GM18858 (cell line): ENCODE results near the gene MRNIP.

Source experiments
- ATAC-seq: cut with Tn5 transposase; IDR thresholded peaks from one replicate; pipeline ENCODE4 v1.9.1; 2021; ENCODE audit not compliant: unreplicated experiment

MRNIP gene

DNA sequence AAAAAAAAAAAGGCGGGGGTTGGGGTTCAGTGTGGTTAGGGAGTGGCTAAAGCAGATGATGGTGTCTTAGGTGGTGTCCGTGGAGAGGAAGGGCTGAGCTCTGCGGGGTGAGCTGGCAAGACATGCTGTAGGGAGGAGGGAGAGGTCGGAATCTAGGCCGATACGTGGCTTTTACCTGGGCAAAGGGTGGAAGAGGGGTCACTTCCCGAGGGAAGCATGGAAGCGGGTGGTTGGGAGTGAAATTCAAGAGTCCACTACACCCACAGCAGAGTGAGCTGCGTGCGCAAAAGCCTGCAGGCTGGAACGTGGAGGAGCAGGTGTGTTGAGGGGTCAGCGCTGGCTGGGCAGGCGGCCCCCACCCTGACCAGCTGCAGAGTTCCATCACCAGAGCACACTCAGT lies 31.3 kb upstream of the MRNIP start:
- no peak for ATAC-seq

DNA sequence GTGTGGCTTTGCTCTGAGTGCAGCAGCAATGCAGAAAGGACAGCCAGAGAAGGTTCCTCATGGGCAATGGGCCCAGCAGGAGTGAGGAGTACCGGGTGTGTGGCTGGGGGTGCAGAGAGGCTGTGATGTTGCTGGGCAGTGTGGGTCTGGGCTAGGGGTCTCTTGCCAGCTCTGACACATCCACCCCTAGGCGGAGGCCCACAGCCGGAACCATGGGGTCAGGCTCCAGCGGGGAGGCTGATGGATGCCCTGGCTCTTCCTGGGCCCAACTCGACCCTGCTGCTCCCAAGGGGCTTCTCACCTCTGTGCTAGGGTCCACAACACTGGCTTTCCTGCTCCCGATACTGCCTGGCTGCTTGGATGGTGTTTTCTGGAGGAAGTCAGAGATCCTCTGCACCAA lies 29.2 kb upstream of the MRNIP start:
- ATAC-seq = no peak

DNA sequence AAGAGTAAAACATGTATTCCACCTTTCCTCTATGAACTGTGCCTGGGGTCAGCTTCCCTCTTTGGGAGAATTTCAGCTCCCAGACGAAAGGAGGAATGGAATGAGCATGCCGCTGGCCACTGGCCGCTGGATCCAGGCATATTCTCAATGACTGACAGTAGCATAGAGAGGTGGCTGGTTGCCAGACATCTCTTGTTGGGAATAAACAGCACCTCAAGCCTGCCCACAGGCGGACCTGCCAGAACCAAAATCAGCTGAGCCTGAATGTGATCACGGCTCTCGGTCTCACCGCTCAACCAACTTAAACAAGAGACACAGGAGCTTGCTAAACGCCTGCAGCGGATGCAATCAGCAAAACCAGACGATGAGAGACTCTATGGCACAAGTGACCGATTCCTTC lies 28.5 kb upstream of the MRNIP start:
- ATAC-seq = no peak

DNA sequence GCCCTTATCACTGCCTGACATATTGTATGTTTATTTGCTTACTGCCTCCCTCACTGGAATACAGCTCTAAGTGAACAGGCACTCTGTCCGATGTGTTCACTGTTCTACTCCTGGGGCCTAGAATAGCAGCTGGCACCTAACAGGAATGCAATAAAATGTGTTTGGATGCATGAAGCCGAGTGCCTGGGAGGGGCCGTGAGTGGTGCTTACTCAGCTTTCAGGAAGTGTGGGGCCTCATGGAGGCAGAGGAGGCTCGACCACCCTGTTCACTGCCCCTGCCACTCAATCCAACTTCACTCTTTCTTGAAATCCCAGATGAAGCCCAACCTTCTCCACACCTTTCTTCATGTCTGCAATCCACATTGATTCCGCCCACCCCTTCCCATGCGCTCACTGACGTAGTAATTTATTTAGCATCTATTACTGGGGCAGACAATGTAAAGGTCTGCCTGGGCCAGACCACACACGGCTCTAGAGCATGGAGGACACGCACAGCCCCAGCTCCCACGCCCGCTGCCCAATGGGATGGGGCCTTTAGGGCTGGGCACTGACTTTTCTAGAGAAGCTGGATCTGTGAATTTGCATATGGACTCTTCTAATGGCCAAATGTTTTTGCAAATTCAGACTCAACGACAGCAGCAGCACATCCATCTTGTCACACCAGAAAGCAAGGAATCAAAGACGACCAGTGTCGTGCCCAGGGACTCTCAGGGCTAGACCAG lies 27.7 kb upstream of the MRNIP start:
- ATAC-seq = no peak

DNA sequence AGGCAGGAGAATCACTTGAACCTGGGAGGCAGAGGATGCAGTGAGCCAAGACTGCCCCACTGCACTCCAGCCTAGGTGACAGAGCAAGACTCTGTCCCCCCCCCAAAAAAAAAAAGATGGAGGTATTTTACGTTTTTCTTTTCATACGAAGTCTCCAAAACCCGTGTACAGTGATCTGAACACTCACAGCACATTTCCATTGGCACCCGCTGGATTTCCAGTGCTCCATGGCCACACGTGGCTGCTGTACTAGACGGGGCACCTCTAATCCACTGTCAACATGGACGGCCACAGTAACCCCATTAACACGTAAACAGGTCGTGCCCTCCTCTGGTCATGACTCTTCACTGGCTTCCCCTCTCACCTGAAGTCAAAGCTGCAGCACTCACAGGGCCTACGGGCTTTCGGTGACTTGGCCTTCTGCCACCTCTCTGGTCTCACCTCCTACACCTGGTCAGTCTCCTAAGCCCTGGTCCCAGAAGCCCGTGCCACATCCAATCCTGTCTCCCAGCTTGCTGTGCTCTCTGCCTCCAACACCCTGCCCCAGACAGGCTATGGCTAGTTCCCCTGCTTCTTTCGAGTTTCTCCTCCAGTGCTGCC lies 27.0 kb upstream of the MRNIP start:
- ATAC-seq = no peak

DNA sequence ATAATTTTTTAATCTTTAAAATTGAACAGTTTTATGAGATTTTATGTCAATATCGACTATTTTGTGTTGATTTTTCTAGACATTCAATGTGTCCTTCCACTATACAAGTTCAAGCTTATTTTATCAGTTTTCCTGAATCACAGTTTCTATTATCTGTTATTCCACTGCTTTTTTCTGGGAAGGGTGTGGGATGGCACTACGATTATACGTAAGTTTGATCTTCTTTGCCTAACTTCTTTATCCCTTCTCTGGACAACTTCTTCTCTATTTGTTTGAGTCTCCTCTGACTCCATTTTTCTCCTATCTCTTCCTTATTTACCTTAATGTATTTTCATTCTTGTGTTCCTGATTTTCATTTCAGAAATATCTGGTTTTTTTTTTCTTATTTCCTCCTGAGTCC lies 24.5 kb upstream of the MRNIP start:
- ATAC-seq = no peak

DNA sequence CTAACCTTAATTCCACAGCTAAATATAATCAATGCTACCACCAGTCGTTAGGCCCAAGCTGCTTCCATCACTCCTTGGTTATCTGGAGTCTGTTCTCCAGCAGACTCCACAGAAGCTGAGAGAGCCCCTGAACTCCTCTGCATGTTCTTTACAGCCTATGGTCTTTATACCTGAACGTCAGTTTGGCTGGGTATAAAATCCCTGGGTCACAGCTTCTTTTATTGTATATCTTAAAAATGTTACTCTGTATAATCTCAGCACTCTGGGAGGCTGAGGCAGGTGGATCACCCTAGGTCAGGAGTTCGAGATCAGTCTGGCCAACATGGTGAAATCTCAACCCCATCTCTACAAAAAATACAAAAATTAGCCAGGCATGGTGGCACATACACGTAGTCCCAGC lies 23.7 kb upstream of the MRNIP start:
- ATAC-seq = no peak

DNA sequence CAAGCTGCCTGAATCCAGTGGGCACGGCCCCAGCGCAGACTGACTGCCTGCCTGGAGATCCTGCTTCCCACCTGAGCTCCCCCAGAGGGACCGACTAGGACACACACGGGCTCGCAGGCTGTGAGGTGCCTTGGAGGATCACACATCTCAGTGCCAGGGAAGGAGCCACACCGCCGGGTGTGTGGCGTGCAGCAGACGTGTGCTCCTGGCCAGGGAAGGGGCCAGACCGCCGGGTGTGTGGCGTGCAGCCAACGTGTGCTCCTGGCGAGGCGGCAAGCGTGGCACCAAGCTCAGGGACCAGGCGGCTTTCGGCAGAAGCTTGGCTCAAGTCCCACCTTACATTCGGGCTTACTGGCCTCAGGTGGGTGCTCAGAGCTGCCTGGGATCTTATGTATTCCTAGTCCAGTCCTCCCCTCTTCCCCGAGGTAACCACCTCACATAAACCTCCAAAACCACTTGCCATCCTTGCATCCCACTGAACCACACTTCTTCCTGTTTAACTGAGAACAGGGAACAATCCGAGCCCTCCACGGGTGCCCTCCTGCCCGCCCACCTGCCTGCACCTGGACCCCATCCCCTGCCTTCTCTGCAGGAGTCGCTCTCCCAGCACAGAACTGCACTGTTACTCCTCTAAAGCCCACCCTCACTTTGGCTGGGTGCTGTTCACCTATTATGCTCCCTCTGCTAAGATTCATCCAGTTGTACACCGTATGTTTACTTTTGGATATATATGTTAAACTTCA lies 22.4 kb upstream of the MRNIP start:
- no peak for ATAC-seq

DNA sequence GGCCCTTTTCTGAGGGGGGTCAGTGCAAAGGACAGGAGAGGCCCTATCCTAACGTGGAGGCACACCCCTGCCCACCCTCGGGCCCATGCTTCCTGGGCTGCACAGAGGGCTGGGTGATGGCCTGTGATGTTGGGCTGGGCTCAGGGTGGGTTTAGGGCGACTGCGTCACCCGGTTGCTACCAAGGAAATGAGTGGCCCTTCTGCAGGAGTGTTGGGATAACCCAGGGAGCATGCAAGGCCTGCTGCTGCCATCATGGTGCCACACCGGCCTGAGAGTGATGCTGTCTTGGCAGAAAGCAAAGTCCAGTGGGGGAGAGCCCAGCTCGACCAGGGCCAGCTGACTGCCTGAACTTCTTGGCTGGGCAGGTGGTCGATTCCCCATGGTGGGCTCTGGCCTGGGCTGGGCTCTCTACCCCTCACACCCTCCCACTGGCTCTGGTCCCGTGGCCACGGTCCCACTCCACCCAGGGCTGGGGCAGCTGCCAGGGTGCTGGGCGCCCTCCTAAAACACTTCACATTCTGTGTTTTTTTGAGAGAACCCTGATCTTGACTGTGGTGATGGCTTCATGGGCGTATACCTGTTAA lies 21.5 kb upstream of the MRNIP start:
- ATAC-seq = no peak

DNA sequence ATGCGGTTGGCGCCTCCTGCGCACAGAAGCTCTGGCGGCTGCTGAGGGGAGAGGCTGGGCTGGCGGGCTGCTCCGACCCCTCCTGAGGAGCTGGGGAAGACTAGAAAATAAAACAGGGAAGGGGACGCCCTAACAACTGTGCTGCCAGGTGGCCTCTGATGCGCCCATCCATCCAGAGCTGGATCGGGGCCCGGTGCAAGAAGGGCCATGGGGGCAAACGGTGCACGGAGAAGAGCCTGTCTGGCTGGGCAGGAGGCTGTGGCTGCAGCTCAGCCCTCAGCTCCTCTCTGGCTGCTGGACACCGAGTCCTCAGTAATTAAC lies 21.0 kb upstream of the MRNIP start:
- no peak for ATAC-seq

DNA sequence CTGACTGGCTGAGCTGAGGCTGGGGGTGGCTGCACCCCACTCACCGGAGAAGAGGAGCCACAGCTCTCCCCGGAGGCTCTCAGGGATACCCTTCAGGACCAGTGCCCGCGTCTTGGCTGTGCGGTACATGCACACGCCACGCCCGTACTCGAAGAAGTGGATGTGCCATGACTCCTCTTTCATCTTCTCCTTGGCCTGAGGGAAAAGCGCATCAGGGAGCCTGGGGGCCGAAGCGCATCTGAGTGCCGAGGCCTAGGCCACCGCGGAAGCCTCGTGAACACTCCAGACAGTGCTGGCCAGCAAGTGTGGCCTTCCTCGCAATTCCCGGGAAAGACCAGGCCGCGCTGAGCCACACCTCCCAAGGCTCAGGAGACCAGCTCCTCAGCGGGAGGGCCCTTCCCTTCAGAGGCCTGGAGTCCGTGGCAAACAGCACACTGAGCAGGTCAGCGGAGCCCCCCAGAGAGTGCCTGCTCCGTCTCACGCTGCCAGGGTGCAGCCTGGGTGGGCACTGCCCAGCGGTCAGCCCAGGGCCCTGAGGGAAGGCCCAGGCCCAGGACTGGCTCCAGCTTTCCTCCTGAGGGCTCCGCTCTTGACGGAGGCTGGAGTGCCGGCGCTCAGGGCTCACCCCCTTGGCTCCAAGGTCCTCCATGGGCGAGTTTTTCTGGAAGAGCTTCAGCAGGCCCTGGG lies 20.5 kb upstream of the MRNIP start:
- no peak for ATAC-seq

DNA sequence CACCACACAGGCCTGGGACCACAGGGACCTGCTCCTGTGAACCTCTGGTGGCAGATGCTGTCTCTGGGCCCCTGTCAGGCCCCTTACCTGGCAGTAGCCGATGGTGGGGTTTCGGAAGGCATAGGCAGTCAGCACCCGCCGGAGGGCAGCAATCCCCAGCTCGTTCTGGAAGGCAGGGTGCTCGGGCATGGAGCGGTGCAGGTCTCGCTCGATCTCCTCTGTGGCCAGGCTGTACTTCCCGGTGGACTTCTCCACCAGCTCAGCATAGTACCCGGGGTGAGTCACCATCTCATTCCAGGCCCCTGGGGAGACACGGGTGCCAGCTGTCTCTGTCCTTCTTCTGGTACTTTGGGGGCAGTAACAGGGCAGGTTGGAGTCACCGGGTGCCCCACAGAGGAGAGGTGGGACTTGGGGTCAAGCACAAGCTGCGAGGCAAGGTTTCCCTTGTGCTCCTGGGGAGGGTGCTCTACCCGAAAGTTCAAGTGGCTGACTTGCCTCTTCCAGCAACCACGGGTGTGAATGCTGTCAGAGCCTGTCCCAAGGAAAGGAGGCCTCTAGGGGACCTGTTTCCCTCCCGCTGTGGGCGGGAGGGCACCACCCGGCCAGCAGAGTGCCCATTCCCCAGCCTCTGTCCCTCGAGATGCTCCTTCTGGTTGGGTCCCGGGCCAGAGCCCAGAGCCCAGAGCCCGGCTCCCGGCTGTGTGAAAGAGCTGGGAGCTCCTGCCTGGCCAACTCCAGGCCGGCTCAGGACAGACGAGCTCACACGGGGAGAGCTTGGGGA lies 19.8 kb upstream of the MRNIP start:
- ATAC-seq = no peak

DNA sequence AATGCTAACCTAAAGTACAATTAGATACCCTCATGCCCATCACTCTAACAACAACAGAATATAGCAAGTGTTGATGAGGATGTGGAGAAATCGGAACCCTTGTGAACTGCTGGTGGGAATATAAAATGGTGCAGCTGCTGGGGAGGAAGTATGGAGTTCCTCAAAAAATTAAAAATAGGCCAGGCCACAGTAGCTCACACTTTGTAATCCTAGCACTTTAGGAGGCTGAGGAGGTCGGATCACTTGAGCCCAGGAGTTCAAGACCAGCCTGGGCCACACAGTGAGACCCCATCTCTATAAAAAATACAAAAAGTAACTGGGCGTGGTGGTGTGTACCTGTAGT lies 18.0 kb upstream of the MRNIP start:
- ATAC-seq = no peak

DNA sequence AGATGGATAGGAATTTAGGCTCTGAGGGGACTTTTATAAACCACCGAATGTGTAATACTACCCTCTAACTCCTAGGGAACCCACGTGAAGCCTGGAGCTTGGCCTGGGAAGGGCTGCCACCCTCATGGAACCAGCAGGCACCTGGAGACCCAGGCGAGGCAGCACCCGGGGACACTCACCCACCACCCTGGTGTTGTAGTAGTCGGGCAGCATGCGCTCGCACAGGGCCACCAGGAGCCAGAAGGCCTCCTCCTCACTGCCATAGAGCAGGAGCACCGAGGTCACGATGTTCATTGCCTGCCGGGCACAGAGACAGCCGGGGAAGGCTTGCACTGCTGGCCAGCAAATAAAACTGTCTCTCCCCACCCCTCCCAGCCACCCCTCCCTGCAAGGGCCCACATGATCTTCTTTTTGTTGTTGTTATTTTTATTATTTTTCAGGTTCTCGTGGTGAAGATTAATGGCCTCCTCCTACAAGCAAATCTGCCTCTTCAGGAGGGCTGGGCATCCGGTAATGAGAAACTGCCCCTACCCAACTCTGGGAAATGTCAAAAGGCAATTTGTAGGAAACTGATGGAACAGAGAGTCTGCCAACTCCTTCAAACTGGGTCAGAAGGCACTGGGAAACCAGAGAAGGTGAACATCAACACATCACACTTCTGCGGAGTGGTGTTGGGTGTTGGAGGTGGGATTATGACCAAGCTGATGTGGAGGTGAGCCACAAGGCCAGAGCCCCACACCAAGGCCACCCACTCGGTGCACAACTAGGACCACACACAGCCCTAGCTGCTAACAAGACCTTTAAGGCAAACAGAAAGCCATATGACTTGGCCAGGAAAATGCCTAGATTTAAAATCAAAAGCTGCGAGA lies 17.4 kb upstream of the MRNIP start:
- ATAC-seq = no peak

DNA sequence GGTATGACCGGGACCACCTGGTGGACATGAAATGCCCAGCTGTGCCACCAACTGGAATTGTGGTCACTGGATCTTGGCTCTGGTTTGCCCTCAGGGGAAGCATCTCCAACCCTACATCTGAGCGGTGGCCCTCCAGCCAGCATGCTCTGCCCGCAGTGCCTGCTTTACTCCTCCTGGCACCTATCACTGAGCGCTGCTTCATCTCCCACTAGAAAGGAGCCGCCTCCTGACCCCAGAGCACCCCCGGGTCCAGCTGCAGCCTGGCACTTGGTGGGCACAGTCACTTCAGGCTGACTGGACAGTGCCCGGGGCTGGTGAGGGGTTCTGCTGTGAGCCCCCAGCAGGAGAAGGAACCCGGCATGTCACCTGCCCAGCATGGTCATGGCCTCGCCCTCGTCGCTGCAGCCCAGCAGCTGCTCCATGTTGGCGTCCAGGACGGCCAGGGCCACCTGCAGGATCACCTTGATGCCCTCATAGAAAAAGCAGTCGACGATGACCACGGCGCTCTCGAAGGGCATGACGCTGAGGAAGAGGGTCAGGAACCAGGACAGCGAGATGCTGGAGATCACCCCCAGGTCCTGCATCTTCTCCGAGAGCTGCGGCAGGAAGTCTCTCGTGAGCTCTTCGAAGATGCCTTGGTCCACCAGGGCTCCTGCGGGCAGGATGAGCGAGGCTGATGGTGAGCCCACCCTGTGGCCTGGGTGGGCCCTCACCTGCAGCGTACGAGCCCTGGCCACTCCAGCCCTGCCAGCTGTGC lies 16.1 kb upstream of the MRNIP start:
- no peak for ATAC-seq

DNA sequence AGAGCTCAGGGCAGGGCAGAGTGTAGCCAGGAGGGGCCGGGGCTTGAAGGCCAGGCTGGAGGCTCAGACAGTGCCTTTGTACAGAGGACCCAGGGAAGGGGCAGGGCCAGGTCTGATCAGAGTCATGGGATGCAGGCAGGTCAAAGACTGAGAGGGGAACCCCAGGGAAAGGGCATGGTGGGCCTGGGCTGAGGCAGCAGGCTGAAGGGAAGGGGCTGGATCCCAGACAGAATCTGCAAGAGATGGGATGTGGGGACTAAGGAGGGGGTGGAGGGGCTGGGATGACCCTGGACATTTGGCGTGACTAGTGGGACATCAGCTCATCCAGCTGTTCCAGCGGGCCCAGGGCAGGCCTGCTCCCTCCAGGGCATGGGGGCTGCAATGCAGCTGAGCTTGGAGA lies 15.5 kb upstream of the MRNIP start:
- no peak for ATAC-seq

DNA sequence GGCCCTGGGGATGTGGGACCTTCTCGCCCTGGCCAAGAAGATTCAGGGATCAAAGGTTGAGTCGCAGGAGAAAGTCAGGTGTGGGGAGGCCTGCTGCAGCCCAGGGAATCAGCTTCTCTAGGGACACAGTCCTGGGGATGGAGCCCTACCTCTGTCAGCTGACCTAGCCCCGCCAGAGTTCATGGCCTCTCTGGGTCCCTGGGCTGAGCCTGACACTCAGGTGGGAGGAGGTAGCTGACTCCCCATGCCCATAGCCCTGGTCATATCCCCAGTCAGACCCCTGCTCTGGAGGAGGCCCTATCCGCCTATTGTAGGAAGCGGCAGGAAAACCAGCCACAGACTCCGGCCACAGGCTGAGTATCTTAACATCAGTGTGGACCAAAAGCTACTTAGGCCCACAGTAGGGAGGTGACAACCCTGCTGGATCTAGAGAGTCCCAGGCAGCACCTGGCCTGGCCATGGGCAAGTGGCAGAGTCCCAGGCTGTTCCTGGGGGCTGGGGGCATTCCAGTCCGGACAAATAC lies 15.0 kb upstream of the MRNIP start:
- no peak for ATAC-seq

DNA sequence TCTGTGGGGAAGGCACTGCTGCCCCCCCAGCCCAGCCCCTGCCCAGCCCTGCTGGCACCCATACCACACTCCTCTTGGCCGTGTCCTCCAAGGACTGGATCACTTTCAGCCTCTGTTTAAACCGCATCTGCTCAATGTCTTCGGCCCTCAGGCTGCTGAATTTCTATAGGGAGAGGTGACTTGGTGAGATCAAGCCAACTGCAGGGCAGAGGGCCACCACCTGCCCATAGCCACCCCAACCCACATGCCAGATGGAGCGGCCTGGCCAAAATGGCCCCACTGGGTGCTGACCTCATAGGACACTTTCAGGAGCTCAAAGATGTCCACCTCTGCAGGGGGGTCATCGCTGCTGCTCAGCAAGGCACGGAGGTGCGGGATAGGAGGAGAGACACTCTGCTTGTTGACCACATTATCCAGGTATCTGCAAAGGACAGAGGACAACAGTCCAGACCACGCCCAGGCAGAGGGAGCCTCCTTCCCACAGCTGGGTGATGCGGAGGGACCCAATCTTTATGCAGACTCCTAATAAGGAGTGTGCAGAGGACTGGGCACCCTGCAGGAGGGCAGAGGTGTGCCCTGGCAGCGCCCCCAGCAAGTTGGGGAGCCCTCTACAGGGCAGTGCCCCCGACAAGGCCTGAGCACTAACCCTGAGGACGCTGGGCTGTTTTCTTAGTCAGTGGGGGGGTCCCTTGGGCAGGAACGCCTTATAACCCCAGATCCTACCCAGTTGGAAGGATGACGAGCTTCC lies 14.4 kb upstream of the MRNIP start:
- ATAC-seq = no peak
